Upper lobe of left lung (tissue), 6 donors: ENCODE results near the gene HMBS. TPM values are rescaled to one million over a fixed set of nuclear protein-coding genes. Genes with fewer than 3 reads are reported as not detected.
"Not testable (repeated sequence)": the region's sequence is repeated elsewhere in the genome, so short reads cannot be mapped to it uniquely, and the experiment has no call there.

Source experiments
- ATAC-seq, 2 donors: fragments of 200-7000 bp; cut with Tn5 transposase; one replicate each; pipeline ENCODE4 v1.9.1; 2022; ENCODE audit warnings: mild to moderate bottlenecking in 2 of 2, moderate library complexity in 2 of 2; ENCODE audit not compliant: low FRiP score in 2 of 2
- DNase-seq, 2 donors: peaks; one replicate each; pipeline ENCODE4 v3.0.0-alpha.2; 2019 to 2020
- H3K27ac ChIP-seq, 4 donors: fragments of 200-600 bp; sonication (generic); one replicate each; pipeline ENCODE4 v1.5.1; 2016 to 2019
- H3K27me3 ChIP-seq, 4 donors: fragments of 200-600 bp; sonication (generic); one replicate each; pipeline ENCODE4 v1.5.1; 2017 to 2019
- H3K36me3 ChIP-seq, 4 donors: fragments of 200-600 bp; sonication (generic); one replicate each; pipeline ENCODE4 v1.5.1; 2016 to 2019
- H3K4me1 ChIP-seq, 4 donors: fragments of 200-600 bp; sonication (generic); one replicate each; pipeline ENCODE4 v1.5.1; 2018 to 2019
- H3K4me3 ChIP-seq, 4 donors: fragments of 200-600 bp; sonication (generic); one replicate each; pipeline ENCODE4 v1.5.1; 2017 to 2019; ENCODE audit warnings: mild to moderate bottlenecking in 2 of 4, moderate library complexity in 1 of 4
- H3K9me3 ChIP-seq, 4 donors: fragments of 200-600 bp; sonication (generic); one replicate each; pipeline ENCODE4 v1.5.1; 2018 to 2019
- EP300 ChIP-seq, 4 donors: sonication (generic); formaldehyde crosslinking; IDR thresholded peaks; one replicate each; pipeline ENCODE4 v1.5.1; 2017; ENCODE audit warnings: antibody characterized with exemption in 4 of 4, control low read depth in 2 of 4
- POLR2A ChIP-seq, 4 donors: fragments of 450-650 bp; IDR thresholded peaks; one replicate each; pipeline ENCODE4 v1.5.1; 2016 to 2017; ENCODE audit warnings: antibody characterized with exemption in 4 of 4, mild to moderate bottlenecking in 2 of 4
- POLR2AphosphoS5 ChIP-seq, 2 donors: sonication (generic); formaldehyde crosslinking; IDR thresholded peaks; one replicate each; pipeline ENCODE4 v1.5.1; 2017; ENCODE audit warnings: antibody characterized with exemption in 2 of 2
- WGBS, 2 donors: methylation state at CpG; one replicate each; pipeline ENCODE4 v1.1.5; 2017 to 2018; 5-methylcytosine and 5-hydroxymethylcytosine counted together
- total RNA-seq, 6 donors: library from RNA; depleted of rRNA in 4 of 6; stranded (reverse); fragments of >200 nt in 4 of 6; gene quantifications; one replicate each; pipeline versions ENCODE4 v1.1.0 to v1.2.1, GENCODE V29; 2016 to 2021
- TF ChIP-seq, protein P1 (sequence below), 6 experiments: fragments of 450-650 bp in 4 of 6; fragments of 200-600 bp in 2 of 6; sonication (generic) in 2 of 6; IDR thresholded peaks; one replicate each; pipeline ENCODE4 v1.5.1; 2016 to 2019; ENCODE audit warnings: antibody characterized with exemption in 6 of 6
- donor health status: DM: no; HTN: no; CAD: no; lungs with moderate emphysema.
- donor health status: DM: no; HTN: yes; CAD: no; lungs with severe emphysema.

HMBS gene
- total RNA-seq, 6 donors from 2014 or later: 8.4 to 20.4 (median 13.4) TPM

DNA sequence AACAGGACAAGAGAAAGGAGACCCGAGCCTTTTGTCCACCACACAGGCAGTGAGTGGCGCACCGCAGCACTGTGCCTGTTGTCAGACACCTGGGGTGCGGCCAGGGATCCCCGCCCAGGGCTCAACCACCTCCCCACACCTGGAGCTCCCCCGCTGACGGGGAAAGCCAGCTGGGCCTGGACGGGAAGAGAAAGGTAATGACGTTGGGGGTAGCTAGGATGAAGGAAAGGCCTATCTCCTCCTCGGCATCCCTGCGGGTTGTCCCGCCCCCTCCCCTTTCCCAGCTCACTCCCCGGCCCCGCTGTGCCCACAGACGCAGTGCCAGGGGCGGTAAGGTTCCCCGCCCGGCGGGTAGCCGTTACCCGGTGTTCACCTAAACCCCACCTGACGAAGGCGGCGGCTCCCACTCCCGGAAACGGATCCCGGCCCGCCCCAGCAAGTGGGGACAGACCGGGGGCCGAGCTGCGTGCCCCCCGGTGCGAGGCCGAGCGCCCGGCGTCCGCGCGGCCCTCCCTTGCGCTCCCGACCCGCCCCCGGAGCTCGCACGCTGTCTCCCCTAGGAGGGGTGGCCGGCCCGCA, 28.2 kb upstream of the HMBS start:
- DNase-seq: peak in 1 of 2 donors; percentile 51
- Histone ChIP-seq H3K4me3 (peak overlapping the region; percentile 81 to 99 (median 93)), H3K9me3 (no peaks in the 10 kb centered on the region), H3K36me3 (peaks cover 17 to 38% (median 36%) of the 10 kb centered on the region in 4 donors), H3K27ac (peak overlapping the region; percentile 81 to 90 (median 88)), H3K4me1 (peaks cover 14 to 24% (median 18%) of the 10 kb centered on the region in 4 donors), H3K27me3 (no peaks in the 10 kb centered on the region)
- 0% methylated on average over 1 to 19 of the region's 48 CpGs for WGBS, 2 donors
- ATAC-seq: peak; percentile 4 to 41
- no peak for TF ChIP-seq POLR2AphosphoS5 (IDR thresholded peaks at IDR 0.05)
- TF ChIP-seq, protein P1, sequence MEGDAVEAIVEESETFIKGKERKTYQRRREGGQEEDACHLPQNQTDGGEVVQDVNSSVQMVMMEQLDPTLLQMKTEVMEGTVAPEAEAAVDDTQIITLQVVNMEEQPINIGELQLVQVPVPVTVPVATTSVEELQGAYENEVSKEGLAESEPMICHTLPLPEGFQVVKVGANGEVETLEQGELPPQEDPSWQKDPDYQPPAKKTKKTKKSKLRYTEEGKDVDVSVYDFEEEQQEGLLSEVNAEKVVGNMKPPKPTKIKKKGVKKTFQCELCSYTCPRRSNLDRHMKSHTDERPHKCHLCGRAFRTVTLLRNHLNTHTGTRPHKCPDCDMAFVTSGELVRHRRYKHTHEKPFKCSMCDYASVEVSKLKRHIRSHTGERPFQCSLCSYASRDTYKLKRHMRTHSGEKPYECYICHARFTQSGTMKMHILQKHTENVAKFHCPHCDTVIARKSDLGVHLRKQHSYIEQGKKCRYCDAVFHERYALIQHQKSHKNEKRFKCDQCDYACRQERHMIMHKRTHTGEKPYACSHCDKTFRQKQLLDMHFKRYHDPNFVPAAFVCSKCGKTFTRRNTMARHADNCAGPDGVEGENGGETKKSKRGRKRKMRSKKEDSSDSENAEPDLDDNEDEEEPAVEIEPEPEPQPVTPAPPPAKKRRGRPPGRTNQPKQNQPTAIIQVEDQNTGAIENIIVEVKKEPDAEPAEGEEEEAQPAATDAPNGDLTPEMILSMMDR (IDR thresholded peaks at IDR 0.05): no peak
- TF ChIP-seq EP300 (IDR thresholded peaks at IDR 0.05): no peak
- TF ChIP-seq POLR2A (IDR thresholded peaks at IDR 0.05): no peak

DNA sequence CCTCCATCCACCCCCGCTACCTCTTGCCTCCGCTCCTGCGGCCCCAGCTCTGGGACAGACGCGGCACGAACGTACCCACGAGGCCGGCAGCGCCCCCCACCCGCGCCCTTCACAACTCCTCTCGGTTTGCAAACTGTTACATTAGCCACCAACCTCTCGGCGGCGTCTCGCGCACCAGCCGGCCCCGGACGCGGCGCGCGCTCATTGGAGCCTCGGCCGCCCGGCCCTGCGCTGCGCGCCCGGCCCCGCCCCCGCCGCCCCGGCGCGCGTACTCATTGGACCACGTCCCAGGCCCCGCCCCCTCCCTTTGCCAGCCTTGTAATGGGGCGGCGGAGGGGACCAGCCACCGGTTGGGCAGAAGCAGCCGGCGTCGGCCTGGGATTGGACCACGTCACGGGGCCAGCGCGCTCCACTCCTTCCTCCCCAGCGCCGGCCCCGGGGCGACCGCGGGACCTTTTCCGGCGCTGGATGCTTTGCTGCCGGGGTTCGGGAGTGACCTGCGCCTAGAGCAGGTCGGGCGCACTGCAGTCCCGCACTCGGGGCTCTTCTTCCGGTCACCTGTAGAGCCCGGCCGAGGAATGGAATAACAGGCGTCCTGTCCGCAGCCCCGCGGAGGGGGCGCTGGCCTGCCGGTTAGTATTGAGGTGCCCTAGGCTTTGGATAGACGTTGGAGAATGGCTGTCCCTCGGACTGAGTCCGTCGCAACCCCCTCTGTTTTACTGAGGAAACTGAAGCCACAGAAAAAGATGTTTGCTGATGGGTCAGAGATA, 27.5 kb upstream of the HMBS start, which contains the start of gene HYOU1:
Gene HYOU1 (minus strand): TSS at position 206 of the 770 bp plus-strand sequence. CDS start 1,045 bp downstream, outside the sequence.
- H3K27ac ChIP-seq: peak within 1 kb of the TSS; percentile 81 to 90 (median 88)
- H3K9me3 ChIP-seq: no peaks in the 10 kb centered on the region
- peaks cover 14 to 24% (median 18%) of the 10 kb centered on the region in 4 donors for H3K4me1 ChIP-seq
- peak in 3 of 4 donors; percentile 31 to 78 (median 66) for TF ChIP-seq POLR2A (IDR thresholded peaks at IDR 0.05)
- TF ChIP-seq POLR2AphosphoS5 (IDR thresholded peaks at IDR 0.05): peak; percentile 44 to 66
- TF ChIP-seq EP300 (IDR thresholded peaks at IDR 0.05): no peak
- TF ChIP-seq, protein P1 (IDR thresholded peaks at IDR 0.05): peak in 4 of 6 experiments; percentile 21 to 47 (median 42)
- H3K36me3 ChIP-seq: peaks cover 12 to 32% (median 29%) of the 10 kb centered on the region in 4 donors
- H3K27me3 ChIP-seq: no peaks in the 10 kb centered on the region
- H3K4me3 ChIP-seq: peak within 1 kb of the TSS; percentile 81 to 99 (median 93)
- peak; percentile 99 for DNase-seq
- 0 to 1% methylated on average over 1 to 26 of the region's 79 CpGs for WGBS, 2 donors
- ATAC-seq: peak; percentile 99

DNA sequence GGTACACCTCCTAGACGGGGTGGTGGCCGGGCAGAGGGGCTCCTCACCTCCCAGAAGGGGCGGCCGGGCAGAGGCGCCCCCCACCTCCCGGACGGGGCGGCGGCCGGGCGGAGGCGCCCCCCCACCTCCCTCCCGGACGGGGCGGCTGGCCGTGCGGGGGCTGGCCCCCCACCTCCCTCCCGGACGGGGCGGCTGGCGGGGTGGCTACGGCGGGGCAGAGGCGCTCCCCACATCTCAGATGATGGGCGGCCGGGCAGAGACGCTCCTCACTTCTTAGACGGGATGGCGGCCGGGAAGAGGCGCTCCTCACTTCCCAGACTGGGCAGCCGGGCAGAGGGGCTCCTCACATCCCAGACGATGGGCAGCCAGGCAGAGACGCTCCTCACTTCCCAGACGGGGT, 25.6 kb upstream of the HMBS start:
- not testable (repeated sequence) for ATAC-seq, H3K4me3 ChIP-seq, H3K27me3 ChIP-seq, H3K27ac ChIP-seq, H3K9me3 ChIP-seq
- DNase-seq: peak in 1 of 2 donors; percentile 74
- WGBS, 2 donors: 83 to 95% methylated on average over 2 to 5 of the region's 35 CpGs
- Histone ChIP-seq H3K4me1 (peaks cover 17 to 24% (median 18%) of the 10 kb centered on the region in 4 donors), H3K36me3 (peaks cover 0 to 12% (median 10%) of the 10 kb centered on the region in 4 donors)

DNA sequence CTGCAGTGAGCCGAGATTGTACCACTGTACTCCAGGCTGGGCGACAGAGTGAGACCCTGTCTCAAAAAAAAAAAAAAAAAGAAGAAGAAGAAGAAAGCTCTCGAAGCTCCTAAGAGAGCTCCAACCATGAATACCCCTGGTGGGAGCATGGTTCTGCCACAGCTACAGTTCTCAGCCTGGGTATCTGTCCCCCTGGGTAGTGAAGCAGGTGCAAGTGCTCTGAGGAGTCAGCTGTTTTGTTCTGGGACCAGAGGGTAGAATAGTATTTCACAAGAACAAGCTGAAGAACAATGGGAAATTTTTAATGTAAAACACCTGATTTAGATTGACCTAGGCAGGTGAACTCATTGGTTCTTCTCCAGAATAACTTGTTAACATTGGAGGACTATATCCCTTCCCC, 23.4 kb upstream of the HMBS start:
- H3K4me3 ChIP-seq: no peak overlapping the region
- no peaks in the 10 kb centered on the region for H3K9me3 ChIP-seq
- peaks cover 10 to 18% (median 14%) of the 10 kb centered on the region in 4 donors for H3K4me1 ChIP-seq
- no peak for TF ChIP-seq POLR2AphosphoS5 (IDR thresholded peaks at IDR 0.05)
- no peak for TF ChIP-seq EP300 (IDR thresholded peaks at IDR 0.05)
- TF ChIP-seq POLR2A (IDR thresholded peaks at IDR 0.05): no peak
- TF ChIP-seq, protein P1 (IDR thresholded peaks at IDR 0.05): no peak
- whole genome bisulfite sequencing, 2 donors: 91 to 94% methylated on average over 3 of the region's 3 CpGs
- no peak for ATAC-seq
- no peaks in the 10 kb centered on the region for H3K27me3 ChIP-seq
- H3K36me3 ChIP-seq: no peaks in the 10 kb centered on the region
- DNase-seq: no peak
- H3K27ac ChIP-seq: no peak overlapping the region

DNA sequence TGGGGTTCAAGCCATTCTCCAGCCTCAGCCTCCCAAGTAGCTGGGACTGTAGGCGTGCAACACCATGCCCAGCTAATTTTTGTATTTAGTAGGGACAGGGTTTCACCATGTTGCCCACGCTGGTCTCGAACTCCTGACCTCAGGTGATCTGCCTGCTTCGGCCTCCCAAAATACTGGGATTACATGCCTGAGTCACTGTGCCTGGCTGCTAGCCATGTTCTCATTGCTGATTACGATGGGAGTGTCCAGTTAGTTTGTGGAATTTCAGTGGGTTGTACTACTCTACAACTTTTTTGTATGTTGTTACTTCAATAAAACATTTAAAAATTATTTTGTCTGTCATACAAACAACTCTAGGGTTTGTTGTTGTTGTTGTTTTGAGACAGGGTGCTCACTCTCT, 21.9 kb upstream of the HMBS start:
- Histone ChIP-seq H3K9me3 (no peaks in the 10 kb centered on the region), H3K4me1 (peaks cover 11 to 21% (median 18%) of the 10 kb centered on the region in 4 donors), H3K27ac (no peak overlapping the region), H3K36me3 (no peaks in the 10 kb centered on the region), H3K27me3 (no peaks in the 10 kb centered on the region), H3K4me3 (no peak overlapping the region)
- TF ChIP-seq, protein P1 (IDR thresholded peaks at IDR 0.05): no peak
- TF ChIP-seq EP300 (IDR thresholded peaks at IDR 0.05): no peak
- no peak for TF ChIP-seq POLR2AphosphoS5 (IDR thresholded peaks at IDR 0.05)
- TF ChIP-seq POLR2A (IDR thresholded peaks at IDR 0.05): no peak
- WGBS, 2 donors: 76 to 79% methylated on average over 5 of the region's 5 CpGs
- DNase-seq (no peak), ATAC-seq (no peak)
